Bronchial epithelial cell (primary cell): ENCODE measurements around the gene CYYR1. TPM values are rescaled to one million over a fixed set of nuclear protein-coding genes. Genes with fewer than 3 reads are reported as not detected.

ENCODE experiments used
- DNase-seq: peaks from one replicate; pipeline ENCODE4 v3.0.0-alpha.2; 2010; ENCODE audit warnings: low read depth
- FAIRE-seq: peaks from 2 replicates; lab custom pipeline; 2011; peaks lifted over from hg19 to GRCh38; lab: Jason Lieb, UNC
- H3K27me3 ChIP-seq: 2 replicates; pipeline ENCODE4 v1.5.1; 2011; ENCODE audit warnings: low read length; ENCODE audit not compliant: control insufficient read depth, insufficient read depth
- H3K36me3 ChIP-seq: 2 replicates; pipeline ENCODE4 v1.5.1; 2011; ENCODE audit warnings: low read length; ENCODE audit not compliant: control insufficient read depth, insufficient read depth
- H3K4me3 ChIP-seq: 2 replicates; pipeline ENCODE4 v1.5.1; 2011; ENCODE audit warnings: mild to moderate bottlenecking, low read depth, low read length, control low read depth
- CTCF ChIP-seq: IDR thresholded peaks from 2 replicates; pipeline ENCODE4 v1.5.1; 2011; ENCODE audit warnings: mild to moderate bottlenecking, moderate library complexity, low read length, control low read depth, inconsistent platforms; ENCODE audit not compliant: insufficient read depth, severe bottlenecking
- total RNA-seq: library from RNA; depleted of rRNA; stranded (reverse); fragments of >200 nt; gene quantifications from 2 replicates; pipeline ENCODE4 v1.2.1, GENCODE V29; 2014

CYYR1 gene
- total RNA-seq, 1 donor from 2014 or later, result 1.1 TPM

- FAIRE-seq (no peak), DNase-seq (no peak)
- Histone ChIP-seq H3K27me3 (no peaks in the 10 kb centered on the region), H3K36me3 (no peaks in the 10 kb centered on the region), H3K4me3 (no peak overlapping the region)
- no peak for TF ChIP-seq CTCF
Measured at GRCh38 chr21:26534517-26534916, 38.6 kb downstream of the CYYR1 start.

- DNase-seq, result no peak
- Histone ChIP-seq H3K27me3 (no peaks in the 10 kb centered on the region), H3K4me3 (no peak overlapping the region), H3K36me3 (no peaks in the 10 kb centered on the region)
- no peak for FAIRE-seq
- TF ChIP-seq CTCF, result no peak
Measured at GRCh38 chr21:26532208-26532607, 40.9 kb downstream of the CYYR1 start.

- no peak for TF ChIP-seq CTCF
- H3K27me3 ChIP-seq, result no peaks in the 10 kb centered on the region
- DNase-seq, result no peak
- no peaks in the 10 kb centered on the region for H3K36me3 ChIP-seq
- FAIRE-seq, result no peak
- H3K4me3 ChIP-seq, result no peak overlapping the region
Measured at GRCh38 chr21:26529526-26529925, 43.6 kb downstream of the CYYR1 start.

DNA sequence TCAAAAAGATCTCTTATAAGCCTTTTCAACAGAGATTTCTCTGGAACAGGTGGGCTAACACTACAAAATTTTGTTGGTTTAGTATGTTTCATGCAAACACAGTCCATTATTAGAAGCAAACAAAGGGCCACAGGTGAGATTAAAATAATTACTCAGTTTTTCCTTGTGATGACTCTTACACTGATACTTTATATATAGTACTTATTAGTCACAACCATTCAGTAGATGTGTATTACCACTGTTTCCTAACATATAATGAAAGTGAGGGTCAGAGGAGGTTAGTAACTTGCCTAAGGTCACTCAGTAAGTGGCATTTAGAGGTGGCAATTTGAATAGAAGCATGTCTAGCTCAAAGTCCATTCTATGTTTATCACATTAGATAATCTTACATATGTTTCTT lies 44.2 kb downstream of the CYYR1 start:
- H3K4me3 ChIP-seq, result no peak overlapping the region
- FAIRE-seq (no peak), DNase-seq (peak; percentile 57)
- H3K27me3 ChIP-seq, result no peaks in the 10 kb centered on the region
- no peak for TF ChIP-seq CTCF
- no peaks in the 10 kb centered on the region for H3K36me3 ChIP-seq

GRCh38 chr21:26522704-26523103 lies 50.4 kb downstream of the CYYR1 start:
- Histone ChIP-seq H3K4me3 (no peak overlapping the region), H3K27me3 (no peaks in the 10 kb centered on the region), H3K36me3 (no peaks in the 10 kb centered on the region)
- no peak for TF ChIP-seq CTCF
- FAIRE-seq (no peak), DNase-seq (no peak)

DNA sequence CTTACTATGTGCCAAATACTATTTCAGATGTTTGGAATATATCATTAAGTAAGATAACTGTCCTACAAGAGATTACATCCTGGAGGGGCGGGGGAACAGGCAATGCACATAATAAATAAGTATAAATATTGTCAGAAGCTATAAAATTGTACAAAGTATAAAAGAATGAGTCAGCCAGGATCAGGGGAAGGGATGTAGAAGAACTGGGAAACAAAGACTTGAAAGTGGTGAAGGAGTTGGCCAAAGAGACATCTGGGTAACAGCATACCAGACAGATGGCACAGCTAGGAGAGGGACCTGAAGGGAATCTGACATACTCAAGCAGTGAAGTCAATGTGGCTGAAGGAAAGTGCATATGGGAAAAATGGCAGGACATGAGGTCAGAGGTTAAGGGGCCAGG lies 53.9 kb downstream of the CYYR1 start:
- Histone ChIP-seq H3K27me3 (no peaks in the 10 kb centered on the region), H3K4me3 (no peak overlapping the region), H3K36me3 (no peaks in the 10 kb centered on the region)
- no peak for DNase-seq
- FAIRE-seq, result no peak
- no peak for TF ChIP-seq CTCF
